Fibroblast of lung (primary cell): Measurements from ENCODE around the gene SLTM. TPM values are rescaled to one million over a fixed set of nuclear protein-coding genes. Genes with fewer than 3 reads are reported as not detected.
"Not testable (repeated sequence)": the region's sequence is repeated elsewhere in the genome, so short reads cannot be mapped to it uniquely, and the experiment has no call there.

Source experiments
- DNase-seq, 2 donors: peaks; one replicate each; pipeline versions ENCODE4 v3.0.0 to v3.0.0-alpha.2; 2010; ENCODE audit warnings: low read depth in 2 of 2
- H2AFZ ChIP-seq: 2 replicates; pipeline ENCODE4 v1.5.1; 2012; ENCODE audit warnings: low read length, control low read depth, inconsistent platforms
- H3K27ac ChIP-seq: 2 replicates; pipeline ENCODE4 v1.5.1; 2011; ENCODE audit warnings: low read length, control low read depth; ENCODE audit not compliant: insufficient read depth
- H3K27me3 ChIP-seq: 2 replicates; pipeline ENCODE4 v1.5.1; 2011; ENCODE audit warnings: mild to moderate bottlenecking, low read length; ENCODE audit not compliant: control insufficient read depth, insufficient read depth
- H3K36me3 ChIP-seq: 2 replicates; pipeline ENCODE4 v1.5.1; 2011; ENCODE audit warnings: low read length; ENCODE audit not compliant: control insufficient read depth, insufficient read depth
- H3K4me1 ChIP-seq: 2 replicates; pipeline ENCODE4 v1.5.1; 2011; ENCODE audit warnings: low read length; ENCODE audit not compliant: control insufficient read depth, insufficient read depth; ENCODE audit errors: extremely low read depth
- H3K4me2 ChIP-seq: 2 replicates; pipeline ENCODE4 v1.5.1; 2011; ENCODE audit warnings: low read length, control low read depth; ENCODE audit not compliant: insufficient read depth; ENCODE audit errors: extremely low read depth
- H3K4me3 ChIP-seq, 4 experiments: fragments of 200-600 bp in 1 of 4; sonication (generic) in 1 of 4; replicated peaks in 1 of 4; 2 replicates each; pipeline ENCODE4 v1.5.1; 2011 to 2016; ENCODE audit warnings: low read length in 4 of 4, low read depth in 3 of 4, mild to moderate bottlenecking in 3 of 4, control low read depth in 2 of 4, inconsistent platforms in 1 of 4, mixed read lengths in 1 of 4; ENCODE audit not compliant: insufficient read depth in 1 of 4; ENCODE audit errors: control extremely low read depth in 1 of 4
- H3K79me2 ChIP-seq: 2 replicates; pipeline ENCODE4 v1.5.1; 2012; ENCODE audit warnings: mild to moderate bottlenecking, low read length, inconsistent platforms; ENCODE audit not compliant: control insufficient read depth, insufficient read depth
- H3K9ac ChIP-seq: 2 replicates; pipeline ENCODE4 v1.5.1; 2011; ENCODE audit warnings: mild to moderate bottlenecking, low read length, control low read depth; ENCODE audit not compliant: insufficient read depth
- H3K9me3 ChIP-seq: 2 replicates; pipeline ENCODE4 v1.5.1; 2012; ENCODE audit warnings: low read depth, low read length; ENCODE audit not compliant: control insufficient read depth, insufficient read depth
- H4K20me1 ChIP-seq: 2 replicates; pipeline ENCODE4 v1.5.1; 2011; ENCODE audit warnings: low read length; ENCODE audit not compliant: control insufficient read depth, insufficient read depth; ENCODE audit errors: extremely low read depth
- CTCF ChIP-seq, 2 donors: IDR thresholded peaks in 1 of 2; conservative IDR thresholded peaks in 1 of 2; 1 replicate in 1 of 2; 2 replicates in 1 of 2; pipeline ENCODE4 v1.5.1; 2011 to 2012; ENCODE audit warnings: low read length in 2 of 2, control low read depth in 1 of 2, inconsistent platforms in 1 of 2, low read depth in 1 of 2, mild to moderate bottlenecking in 1 of 2
- EZH2 ChIP-seq: IDR thresholded peaks from 2 replicates; pipeline ENCODE4 v1.5.1; 2012; ENCODE audit warnings: low read length, control low read depth, mild to moderate bottlenecking; ENCODE audit errors: missing control alignments
- polyA plus RNA-seq, 2 donors: library from polyadenylated mRNA; depleted of rRNA in 1 of 2; stranded (reverse) in 1 of 2; unstranded in 1 of 2; fragments of >200 nt; gene quantifications; 2 replicates each; pipeline ENCODE4 v1.2.1, GENCODE V29; 2011 to 2012; ENCODE audit warnings: missing spikeins in 1 of 2
- total RNA-seq: library from RNA; depleted of rRNA; stranded (reverse); fragments of >200 nt; gene quantifications from 2 replicates; pipeline ENCODE4 v1.2.1, GENCODE V29; 2014

The SLTM gene
- total and polyA plus RNA-seq, 2 donors (not counting 1 experiment from before 2014, with no cell fraction given) = 19.3 to 67.2 TPM

GRCh38 chr15:58918239-58918638, 15.2 kb downstream of the SLTM start:
- Histone ChIP-seq H4K20me1 (no peaks in the 10 kb centered on the region), H2AFZ (no peak overlapping the region), H3K9me3 (no peaks in the 10 kb centered on the region), H3K4me3 (no peak overlapping the region), H3K27ac (no peak overlapping the region), H3K79me2 (peaks cover 42% of the 10 kb centered on the region), H3K36me3 (no peaks in the 10 kb centered on the region), H3K27me3 (no peaks in the 10 kb centered on the region), H3K4me1 (no peaks in the 10 kb centered on the region), H3K9ac (no peak overlapping the region), H3K4me2 (no peak overlapping the region)
- TF ChIP-seq CTCF (conservative IDR thresholded peaks at IDR 0.05 in 1 of 2, IDR thresholded peaks at IDR 0.05 in 1 of 2; ENCODE audit: low read depth in 1 of 2, low read length in 2 of 2) = no peak
- TF ChIP-seq EZH2 = no peak
- DNase-seq = peak in 1 of 2 donors; percentile 57

GRCh38 chr15:58917613-58918129, 15.8 kb downstream of the SLTM start:
- H3K79me2 ChIP-seq = peaks cover 36% of the 10 kb centered on the region
- not testable (repeated sequence) for H3K36me3 ChIP-seq, H3K4me3 ChIP-seq, H3K9ac ChIP-seq, H3K4me2 ChIP-seq, H2AFZ ChIP-seq, H3K4me1 ChIP-seq, H3K27ac ChIP-seq, H3K27me3 ChIP-seq, H3K9me3 ChIP-seq, DNase-seq, H4K20me1 ChIP-seq

DNA sequence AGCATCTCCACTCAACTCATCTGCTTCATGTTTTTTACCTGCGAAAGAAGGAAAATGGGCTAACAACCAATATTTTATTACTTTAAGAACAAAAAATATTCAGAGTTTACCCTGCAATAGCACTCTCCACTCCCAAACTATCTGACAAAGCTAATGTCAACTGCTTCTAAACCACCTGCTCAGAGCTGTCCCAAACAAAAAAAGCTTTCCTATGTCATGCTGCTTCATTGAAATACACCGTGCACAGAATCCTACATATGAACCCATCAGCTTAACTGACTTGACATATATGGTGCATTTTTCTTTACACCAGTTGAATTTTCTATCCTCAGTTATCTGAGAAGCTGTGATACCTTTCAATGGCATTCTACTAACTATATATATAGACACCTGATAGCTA, 16.5 kb downstream of the SLTM start:
- peaks cover 33% of the 10 kb centered on the region for H3K79me2 ChIP-seq
- H4K20me1 ChIP-seq = no peaks in the 10 kb centered on the region

More for the DNA sequence above, 16.5 kb downstream of the SLTM start:
- Histone ChIP-seq H3K27me3 (no peaks in the 10 kb centered on the region), H3K27ac (no peak overlapping the region), H3K9me3 (no peaks in the 10 kb centered on the region), H3K4me1 (no peaks in the 10 kb centered on the region), H2AFZ (no peak overlapping the region), H3K36me3 (peaks cover 4% of the 10 kb centered on the region), H3K9ac (no peak overlapping the region), H3K4me2 (no peak overlapping the region), H3K4me3 (no peak overlapping the region)
- no peak for TF ChIP-seq CTCF (conservative IDR thresholded peaks at IDR 0.05 in 1 of 2, IDR thresholded peaks at IDR 0.05 in 1 of 2; ENCODE audit: low read depth in 1 of 2, low read length in 2 of 2)
- no peak for TF ChIP-seq EZH2
- DNase-seq = no peak
